NT2/D1 (cell line): Measurements from ENCODE around the gene PPP1CA.

Experiments
- YY1 ChIP-seq: IDR thresholded peaks from 2 replicates; pipeline ENCODE4 v1.6.1; 2011; ENCODE audit not compliant: insufficient read length, insufficient read depth
- ZNF274 ChIP-seq: IDR thresholded peaks from 2 replicates; pipeline ENCODE4 v1.6.1; 2011; ENCODE audit warnings: mild to moderate bottlenecking, low read depth, low read length

- TF ChIP-seq YY1 (no peak), ZNF274 (no peak)
These were observed 12.2 kb downstream of the PPP1CA start for GRCh38 chr11:67389477-67389876.
